Ascending aorta (tissue), 2 donors: ENCODE data around the gene DDIT3. TPM values are rescaled to one million over a fixed set of nuclear protein-coding genes. Genes with fewer than 3 reads are reported as not detected.

Experiments
- DNase-seq, 2 donors: peaks; one replicate each; pipeline ENCODE4 v3.0.0-alpha.2; 2019; ENCODE audit warnings: low spot score in 2 of 2
- H3K27ac ChIP-seq, 2 donors: fragments of 200-600 bp; sonication (generic); one replicate each; pipeline ENCODE4 v1.5.1; 2016 to 2017; ENCODE audit warnings: mild to moderate bottlenecking in 1 of 2
- H3K27me3 ChIP-seq: fragments of 200-600 bp; sonication (generic); one replicate; pipeline ENCODE4 v1.5.1; 2017
- H3K36me3 ChIP-seq, 2 donors: fragments of 200-600 bp; sonication (generic); one replicate each; pipeline ENCODE4 v1.5.1; 2016
- H3K4me1 ChIP-seq, 2 donors: fragments of 200-600 bp; sonication (generic); one replicate each; pipeline ENCODE4 v1.5.1; 2016 to 2017; ENCODE audit warnings: mild to moderate bottlenecking in 1 of 2
- H3K4me3 ChIP-seq, 2 donors: fragments of 200-600 bp; sonication (generic); one replicate each; pipeline ENCODE4 v1.5.1; 2016 to 2017; ENCODE audit warnings: mild to moderate bottlenecking in 1 of 2
- H3K9me3 ChIP-seq, 2 donors: fragments of 200-600 bp; sonication (generic); one replicate each; pipeline ENCODE4 v1.5.1; 2016
- CTCF ChIP-seq, 3 experiments: fragments of 200-600 bp in 2 of 3; fragments of 450-650 bp in 1 of 3; sonication (generic) in 2 of 3; IDR thresholded peaks; one replicate each; pipeline ENCODE4 v1.5.1; 2016 to 2019; ENCODE audit warnings: antibody characterized with exemption in 3 of 3, mild to moderate bottlenecking in 1 of 3, moderate library complexity in 1 of 3
- intact Hi-C: fragments of 100-400 bp; cut with DNase I; formaldehyde crosslinking; loops from one replicate; pipeline ENCODE4 v1.15.1; 2023
- total RNA-seq: library from RNA; depleted of rRNA; stranded (reverse); fragments of >200 nt; gene quantifications from one replicate; pipeline ENCODE4 v1.1.0, GENCODE V29; 2016

Gene DDIT3
- total RNA-seq, 1 donor from 2014 or later: 0.64 TPM

- Histone ChIP-seq H3K4me3 (no peak overlapping the region), H3K36me3 (no peaks in the 10 kb centered on the region), H3K4me1 (peaks cover 11 to 13% of the 10 kb centered on the region in 2 donors), H3K27me3 (peaks cover 7% of the 10 kb centered on the region), H3K27ac (no peak overlapping the region), H3K9me3 (no peaks in the 10 kb centered on the region)
- no peak for TF ChIP-seq CTCF (IDR thresholded peaks at IDR 0.05)
- intact Hi-C loops: no loop called here
- no peak for DNase-seq
Measured at GRCh38 chr12:57472391-57472790, 47.9 kb downstream of the DDIT3 start.

GRCh38 chr12:57471661-57472060 is 48.7 kb downstream of the DDIT3 start:
- no peak for TF ChIP-seq CTCF (IDR thresholded peaks at IDR 0.05)
- Histone ChIP-seq H3K27me3 (peaks cover 7% of the 10 kb centered on the region), H3K36me3 (no peaks in the 10 kb centered on the region), H3K4me1 (peaks cover 11 to 13% of the 10 kb centered on the region in 2 donors), H3K4me3 (no peak overlapping the region), H3K9me3 (no peaks in the 10 kb centered on the region), H3K27ac (no peak overlapping the region)
- no peak for DNase-seq
- intact Hi-C loops: no loop called here

GRCh38 chr12:57470970-57471656 is 49.2 kb downstream of the DDIT3 start:
- Histone ChIP-seq H3K27ac (no peak overlapping the region), H3K36me3 (no peaks in the 10 kb centered on the region), H3K9me3 (no peaks in the 10 kb centered on the region), H3K4me1 (peaks cover 9 to 10% of the 10 kb centered on the region in 2 donors), H3K4me3 (no peak overlapping the region), H3K27me3 (peaks cover 7% of the 10 kb centered on the region)
- TF ChIP-seq CTCF (IDR thresholded peaks at IDR 0.05): no peak
- no peak for DNase-seq
- intact Hi-C loops: no loop called here

- Histone ChIP-seq H3K4me3 (no peak overlapping the region), H3K9me3 (no peaks in the 10 kb centered on the region), H3K27ac (no peak overlapping the region), H3K4me1 (peaks cover 2 to 4% of the 10 kb centered on the region in 2 donors), H3K27me3 (no peaks in the 10 kb centered on the region), H3K36me3 (no peaks in the 10 kb centered on the region)
- intact Hi-C loops: no loop called here
- no peak for TF ChIP-seq CTCF (IDR thresholded peaks at IDR 0.05)
- DNase-seq: no peak
Measured at GRCh38 chr12:57470286-57470969, 49.9 kb downstream of the DDIT3 start.

GRCh38 chr12:57469296-57470164 is 50.8 kb downstream of the DDIT3 start:
- no peak for DNase-seq
- Histone ChIP-seq H3K4me1 (no peaks in the 10 kb centered on the region), H3K36me3 (no peaks in the 10 kb centered on the region), H3K27ac (no peak overlapping the region), H3K27me3 (no peaks in the 10 kb centered on the region), H3K9me3 (no peaks in the 10 kb centered on the region), H3K4me3 (no peak overlapping the region)
- TF ChIP-seq CTCF (IDR thresholded peaks at IDR 0.05): no peak
- intact Hi-C loops: no loop called here
